ENCODE results near the gene ZG16.

DNA sequence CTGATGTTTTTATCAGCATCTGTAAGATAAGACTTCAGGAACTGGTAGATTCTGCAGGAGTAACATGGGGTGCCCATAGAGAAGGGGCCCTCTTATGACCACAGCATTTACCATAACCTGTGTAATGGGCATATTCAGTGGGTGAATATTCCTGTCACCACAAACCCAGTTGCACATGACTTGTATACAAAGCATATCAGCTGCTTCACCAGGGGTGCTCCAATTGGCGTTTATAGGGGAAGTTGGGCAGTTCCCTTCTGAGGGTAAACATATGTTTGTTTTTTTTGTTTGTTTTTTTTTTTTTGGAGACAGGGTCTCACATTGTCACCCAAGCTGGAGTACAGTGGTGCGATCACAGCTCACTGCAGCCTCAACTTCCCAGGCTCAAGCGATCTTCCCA, 11.5 kb upstream of the ZG16 start:
- no peak for TF ChIP-seq EZH2 (optimal IDR thresholded peaks at IDR 0.05; ENCODE audit: low read depth, low read length)
- TF ChIP-seq, protein P1, sequence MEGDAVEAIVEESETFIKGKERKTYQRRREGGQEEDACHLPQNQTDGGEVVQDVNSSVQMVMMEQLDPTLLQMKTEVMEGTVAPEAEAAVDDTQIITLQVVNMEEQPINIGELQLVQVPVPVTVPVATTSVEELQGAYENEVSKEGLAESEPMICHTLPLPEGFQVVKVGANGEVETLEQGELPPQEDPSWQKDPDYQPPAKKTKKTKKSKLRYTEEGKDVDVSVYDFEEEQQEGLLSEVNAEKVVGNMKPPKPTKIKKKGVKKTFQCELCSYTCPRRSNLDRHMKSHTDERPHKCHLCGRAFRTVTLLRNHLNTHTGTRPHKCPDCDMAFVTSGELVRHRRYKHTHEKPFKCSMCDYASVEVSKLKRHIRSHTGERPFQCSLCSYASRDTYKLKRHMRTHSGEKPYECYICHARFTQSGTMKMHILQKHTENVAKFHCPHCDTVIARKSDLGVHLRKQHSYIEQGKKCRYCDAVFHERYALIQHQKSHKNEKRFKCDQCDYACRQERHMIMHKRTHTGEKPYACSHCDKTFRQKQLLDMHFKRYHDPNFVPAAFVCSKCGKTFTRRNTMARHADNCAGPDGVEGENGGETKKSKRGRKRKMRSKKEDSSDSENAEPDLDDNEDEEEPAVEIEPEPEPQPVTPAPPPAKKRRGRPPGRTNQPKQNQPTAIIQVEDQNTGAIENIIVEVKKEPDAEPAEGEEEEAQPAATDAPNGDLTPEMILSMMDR (IDR thresholded peaks at IDR 0.05; ENCODE audit: low read length): no peak

Measured in MM.1S (cell line).